ENCODE measurements around the gene CFAP119. TPM values are rescaled to one million over a fixed set of nuclear protein-coding genes. Genes with fewer than 3 reads are reported as not detected.
A peak's percentile ranks its signal among the peaks of the same experiment; 100 is the strongest.

Gene CFAP119
- total and polyA plus RNA-seq, 9 of the 15 experiments (the other 6 are each of a cell fraction or from before 2014, with no cell fraction given): 5.5 to 33.7 (median 9.6) TPM

DNA sequence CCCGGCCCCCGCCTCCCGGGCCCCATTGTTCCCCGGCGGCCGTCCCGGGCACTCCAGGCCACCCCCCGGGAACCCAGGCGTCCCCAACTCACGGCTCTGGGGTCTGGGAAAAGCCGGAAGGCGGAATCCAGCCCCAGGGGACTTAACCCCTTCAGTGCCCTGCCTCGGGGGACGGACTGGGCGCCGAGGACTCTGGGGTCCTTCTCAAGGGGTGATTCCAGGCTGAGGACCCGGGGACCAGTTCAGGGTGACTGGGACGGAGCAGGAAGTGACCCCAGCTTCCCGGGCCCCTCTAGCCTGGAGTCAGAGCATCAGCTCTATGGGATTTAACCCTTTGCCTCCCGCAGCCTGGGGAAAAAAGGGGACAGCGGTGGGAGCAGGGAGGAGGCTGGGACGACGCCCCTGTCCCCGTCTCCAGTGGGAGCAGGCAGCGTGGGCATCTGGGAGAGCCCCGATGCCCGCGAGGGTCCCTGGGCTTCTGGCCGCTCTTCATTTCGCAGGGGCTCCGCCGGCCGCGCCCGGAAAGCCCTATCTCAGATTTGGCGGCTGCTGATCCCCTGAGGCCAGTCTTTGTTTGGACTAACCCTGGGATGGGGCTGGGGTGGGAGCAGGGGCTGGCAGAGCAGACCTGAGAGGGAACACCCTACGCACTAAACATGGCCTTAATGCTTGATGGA lies 25.2 kb upstream of the CFAP119 start, which contains the start of gene ZNF629 (continued):
- TF ChIP-seq, protein P1, sequence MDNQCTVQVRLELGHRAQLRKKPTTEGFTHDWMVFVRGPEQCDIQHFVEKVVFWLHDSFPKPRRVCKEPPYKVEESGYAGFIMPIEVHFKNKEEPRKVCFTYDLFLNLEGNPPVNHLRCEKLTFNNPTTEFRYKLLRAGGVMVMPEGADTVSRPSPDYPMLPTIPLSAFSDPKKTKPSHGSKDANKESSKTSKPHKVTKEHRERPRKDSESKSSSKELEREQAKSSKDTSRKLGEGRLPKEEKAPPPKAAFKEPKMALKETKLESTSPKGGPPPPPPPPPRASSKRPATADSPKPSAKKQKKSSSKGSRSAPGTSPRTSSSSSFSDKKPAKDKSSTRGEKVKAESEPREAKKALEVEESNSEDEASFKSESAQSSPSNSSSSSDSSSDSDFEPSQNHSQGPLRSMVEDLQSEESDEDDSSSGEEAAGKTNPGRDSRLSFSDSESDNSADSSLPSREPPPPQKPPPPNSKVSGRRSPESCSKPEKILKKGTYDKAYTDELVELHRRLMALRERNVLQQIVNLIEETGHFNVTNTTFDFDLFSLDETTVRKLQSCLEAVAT (IDR thresholded peaks at IDR 0.05): 0 out of 4 replicates have a peak, but pooled peaks of 1 of the 2 experiments have one; percentile 33
- TF ChIP-seq, protein P2, sequence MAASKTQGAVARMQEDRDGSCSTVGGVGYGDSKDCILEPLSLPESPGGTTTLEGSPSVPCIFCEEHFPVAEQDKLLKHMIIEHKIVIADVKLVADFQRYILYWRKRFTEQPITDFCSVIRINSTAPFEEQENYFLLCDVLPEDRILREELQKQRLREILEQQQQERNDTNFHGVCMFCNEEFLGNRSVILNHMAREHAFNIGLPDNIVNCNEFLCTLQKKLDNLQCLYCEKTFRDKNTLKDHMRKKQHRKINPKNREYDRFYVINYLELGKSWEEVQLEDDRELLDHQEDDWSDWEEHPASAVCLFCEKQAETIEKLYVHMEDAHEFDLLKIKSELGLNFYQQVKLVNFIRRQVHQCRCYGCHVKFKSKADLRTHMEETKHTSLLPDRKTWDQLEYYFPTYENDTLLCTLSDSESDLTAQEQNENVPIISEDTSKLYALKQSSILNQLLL (CRISPR knock-in tag; IDR thresholded peaks at IDR 0.05; ENCODE audit: borderline replicate concordance): no peak
- TF ChIP-seq ZNF354B (CRISPR knock-in tag; IDR thresholded peaks at IDR 0.05) (no peak), NR4A1 (CRISPR knock-in tag; IDR thresholded peaks at IDR 0.05) (no peak), NR4A1 (tag; IDR thresholded peaks at IDR 0.05) (peak; percentile 65; the same call in 1 of the 2 replicates), E2F3 (CRISPR knock-in tag; IDR thresholded peaks at IDR 0.05) (0 out of 2 replicates have a peak, but pooled peaks have one; percentile 22), GABPA (tag; conservative IDR thresholded peaks at IDR 0.05; ENCODE audit: low read depth) (peak; percentile 95), ZFX (CRISPR knock-in tag; IDR thresholded peaks at IDR 0.05) (peak; percentile 56), ZNF589 (CRISPR knock-in tag; IDR thresholded peaks at IDR 0.05; ENCODE audit: low read depth) (0 out of 2 replicates have a peak, but pooled peaks have one; percentile 40), HDAC1 (IDR thresholded peaks at IDR 0.05) (no peak), ZNF282 (CRISPR knock-in tag; IDR thresholded peaks at IDR 0.05) (no peak), XRCC4 (IDR thresholded peaks at IDR 0.05; ENCODE audit: extremely low read depth, insufficient read depth, insufficient read length) (no peak), ETV5 (CRISPR knock-in tag; IDR thresholded peaks at IDR 0.05; ENCODE audit: low read depth) (peak; percentile 66; the same call in 1 of the 2 replicates), PHF8 (IDR thresholded peaks at IDR 0.05; ENCODE audit: borderline replicate concordance, low read length) (peak; percentile 61; the same call in 1 of the 2 replicates), LEF1 (IDR thresholded peaks at IDR 0.05) (no peak), XRCC3 (IDR thresholded peaks at IDR 0.05) (no peak), RBM17 (IDR thresholded peaks at IDR 0.05; ENCODE audit: borderline replicate concordance, low read depth, low read length) (no peak), RBM22 (IDR thresholded peaks at IDR 0.05; ENCODE audit: low read depth, low read length, poor library complexity, severe bottlenecking) (no peak), NEUROD1 (IDR thresholded peaks at IDR 0.05; ENCODE audit: borderline replicate concordance, low read depth, low read length, partially characterized antibody) (peak; percentile 75), POLR2AphosphoS5 (IDR thresholded peaks at IDR 0.05; ENCODE audit: control insufficient read depth, insufficient read depth, low read depth, low read length) (peak; percentile 42; the same call in 1 of the 2 replicates), CBX1 (IDR thresholded peaks at IDR 0.05; ENCODE audit: low read depth) (0 out of 2 replicates have a peak, but pooled peaks have one; percentile 26), WHSC1 (IDR thresholded peaks at IDR 0.05; ENCODE audit: low read length) (no peak), SUPT5H (IDR thresholded peaks at IDR 0.05) (peak; percentile 52; the same call in 1 of the 2 replicates)
- TF ChIP-seq, protein P3, sequence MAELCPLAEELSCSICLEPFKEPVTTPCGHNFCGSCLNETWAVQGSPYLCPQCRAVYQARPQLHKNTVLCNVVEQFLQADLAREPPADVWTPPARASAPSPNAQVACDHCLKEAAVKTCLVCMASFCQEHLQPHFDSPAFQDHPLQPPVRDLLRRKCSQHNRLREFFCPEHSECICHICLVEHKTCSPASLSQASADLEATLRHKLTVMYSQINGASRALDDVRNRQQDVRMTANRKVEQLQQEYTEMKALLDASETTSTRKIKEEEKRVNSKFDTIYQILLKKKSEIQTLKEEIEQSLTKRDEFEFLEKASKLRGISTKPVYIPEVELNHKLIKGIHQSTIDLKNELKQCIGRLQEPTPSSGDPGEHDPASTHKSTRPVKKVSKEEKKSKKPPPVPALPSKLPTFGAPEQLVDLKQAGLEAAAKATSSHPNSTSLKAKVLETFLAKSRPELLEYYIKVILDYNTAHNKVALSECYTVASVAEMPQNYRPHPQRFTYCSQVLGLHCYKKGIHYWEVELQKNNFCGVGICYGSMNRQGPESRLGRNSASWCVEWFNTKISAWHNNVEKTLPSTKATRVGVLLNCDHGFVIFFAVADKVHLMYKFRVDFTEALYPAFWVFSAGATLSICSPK (IDR thresholded peaks at IDR 0.05; ENCODE audit: borderline replicate concordance): no peak

All from K562 (cell line).